ENCODE measurements around the gene TSPY1. TPM values are rescaled to one million over a fixed set of nuclear protein-coding genes. Genes with fewer than 3 reads are reported as not detected.
"Not testable (repeated sequence)": the region's sequence is repeated elsewhere in the genome, so short reads cannot be mapped to it uniquely, and the experiment has no call there.

The TSPY1 gene, protein sequence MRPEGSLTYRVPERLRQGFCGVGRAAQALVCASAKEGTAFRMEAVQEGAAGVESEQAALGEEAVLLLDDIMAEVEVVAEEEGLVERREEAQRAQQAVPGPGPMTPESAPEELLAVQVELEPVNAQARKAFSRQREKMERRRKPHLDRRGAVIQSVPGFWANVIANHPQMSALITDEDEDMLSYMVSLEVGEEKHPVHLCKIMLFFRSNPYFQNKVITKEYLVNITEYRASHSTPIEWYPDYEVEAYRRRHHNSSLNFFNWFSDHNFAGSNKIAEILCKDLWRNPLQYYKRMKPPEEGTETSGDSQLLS
- polyA plus RNA-seq (2012; ENCODE audit: low read depth, missing spikeins) = not detected

DNA sequence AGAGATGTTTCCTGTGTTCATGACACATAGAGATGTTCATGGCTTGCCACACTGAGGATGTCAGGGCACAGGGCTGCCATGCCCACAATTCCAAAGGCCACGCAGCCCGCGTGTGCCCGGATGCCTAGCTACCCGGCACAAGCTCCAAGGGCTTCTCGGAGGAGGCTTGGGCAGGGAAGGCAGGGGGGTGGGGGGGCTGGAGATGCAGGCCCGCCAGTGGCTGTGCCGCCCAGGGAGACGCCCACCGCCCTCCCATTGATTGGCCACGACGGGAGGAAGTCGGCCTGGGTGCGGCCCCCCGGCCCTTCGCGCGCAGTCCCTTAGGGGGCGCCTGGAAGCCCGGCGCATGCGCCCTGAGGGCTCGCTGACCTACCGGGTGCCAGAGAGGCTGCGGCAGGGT, at the start of gene TSPY1:
Gene TSPY1, plus strand, starts transcription at position 301 of the 400 bp plus-strand sequence. Its CDS starts 46 bp downstream, at position 347.
- not testable (repeated sequence) for FAIRE-seq; DNase-seq (ENCODE audit: insufficient read length, low spot score)

DNA sequence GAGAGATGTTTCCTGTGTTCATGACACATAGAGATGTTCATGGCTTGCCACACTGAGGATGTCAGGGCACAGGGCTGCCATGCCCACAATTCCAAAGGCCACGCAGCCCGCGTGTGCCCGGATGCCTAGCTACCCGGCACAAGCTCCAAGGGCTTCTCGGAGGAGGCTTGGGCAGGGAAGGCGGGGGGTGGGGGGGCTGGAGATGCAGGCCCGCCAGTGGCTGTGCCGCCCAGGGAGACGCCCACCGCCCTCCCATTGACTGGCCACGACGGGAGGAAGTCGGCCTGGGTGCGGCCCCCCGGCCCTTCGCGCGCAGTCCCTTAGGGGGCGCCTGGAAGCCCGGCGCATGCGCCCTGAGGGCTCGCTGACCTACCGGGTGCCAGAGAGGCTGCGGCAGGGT, 20.2 kb downstream of the TSPY1 start, which contains the start of gene TSPY9:
Gene TSPY9, plus strand, starts transcription at position 301 of the 400 bp plus-strand sequence. Its CDS starts 46 bp downstream, at position 347.
- not testable (repeated sequence) for DNase-seq (ENCODE audit: insufficient read length, low spot score); FAIRE-seq

DNA sequence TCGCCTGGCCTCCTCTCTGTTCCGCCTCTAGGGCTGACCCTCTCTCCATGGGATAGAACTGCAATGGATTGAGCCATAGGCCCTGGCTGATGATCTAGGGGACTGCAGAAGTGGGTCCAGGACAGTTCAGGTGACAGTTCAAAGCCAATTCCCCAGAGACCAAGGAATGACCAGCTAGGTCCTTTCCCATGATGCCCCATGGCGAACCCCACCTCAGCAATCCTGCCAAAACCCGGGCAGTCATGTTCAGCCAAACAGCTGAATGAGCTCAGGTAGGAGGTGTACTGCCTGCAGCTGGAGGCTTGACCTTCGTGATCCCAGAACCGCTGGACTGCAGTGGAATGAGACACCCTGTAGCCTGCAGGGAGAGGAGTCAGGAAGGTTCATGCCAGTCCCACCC, 37.6 kb downstream of the TSPY1 start:
- DNase-seq (ENCODE audit: insufficient read length, low spot score); FAIRE-seq: not testable (repeated sequence)

DNA sequence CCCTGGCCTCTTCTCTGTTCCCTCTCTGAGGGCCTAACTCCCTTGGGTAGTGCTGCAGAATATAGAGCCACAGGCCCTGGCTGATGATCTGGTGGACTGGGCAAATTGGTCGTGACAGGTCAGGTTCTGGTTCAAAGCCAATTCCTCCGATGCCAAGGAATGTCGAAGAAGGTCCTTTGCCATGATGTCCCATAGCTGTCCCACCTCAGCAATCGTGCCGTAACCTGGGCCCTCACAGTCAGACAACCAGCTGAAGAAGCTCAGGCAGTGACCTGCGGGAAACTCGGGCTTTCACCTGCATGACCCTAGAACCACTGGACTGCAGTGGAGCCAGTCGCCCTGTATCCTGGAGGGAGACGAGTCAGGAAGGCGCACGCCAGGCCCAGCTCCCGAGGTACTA, 49.5 kb downstream of the TSPY1 start:
- FAIRE-seq; DNase-seq (ENCODE audit: insufficient read length, low spot score): not testable (repeated sequence)
